Ishikawa (cell line): Measurements from ENCODE around the gene TINAGL1.
A peak's percentile ranks its signal among the peaks of the same experiment; 100 is the strongest.

ENCODE experiments used
- CEBPB ChIP-seq: IDR thresholded peaks from 2 replicates; pipeline ENCODE4 v1.6.1; 2012
- CREB1 ChIP-seq: IDR thresholded peaks from 2 replicates; pipeline ENCODE4 v1.6.1; 2012; ENCODE audit warnings: low read depth
- EGR1 ChIP-seq: IDR thresholded peaks from 2 replicates; pipeline ENCODE4 v1.6.1; 2012
- EP300 ChIP-seq: IDR thresholded peaks from 2 replicates; pipeline ENCODE4 v1.6.1; 2012; ENCODE audit warnings: borderline replicate concordance
- FOXM1 ChIP-seq: IDR thresholded peaks from 2 replicates; pipeline ENCODE4 v1.6.1; 2012; ENCODE audit warnings: low read depth, borderline replicate concordance
- NFIC ChIP-seq: IDR thresholded peaks from 2 replicates; pipeline ENCODE4 v1.6.1; 2012
- RAD21 ChIP-seq: IDR thresholded peaks from 2 replicates; pipeline ENCODE4 v1.6.1; 2012; ENCODE audit warnings: low read depth
- TAF1 ChIP-seq: IDR thresholded peaks from 2 replicates; pipeline ENCODE4 v1.6.1; 2012; ENCODE audit warnings: low read depth, mild to moderate bottlenecking
- TCF12 ChIP-seq: IDR thresholded peaks from 2 replicates; pipeline ENCODE4 v1.6.1; 2012; ENCODE audit warnings: low read depth
- TEAD4 ChIP-seq: IDR thresholded peaks from 2 replicates; pipeline ENCODE4 v1.6.1; 2012
- YY1 ChIP-seq: IDR thresholded peaks from 2 replicates; pipeline ENCODE4 v1.6.1; 2012; ENCODE audit warnings: low read depth
- ZBTB7A ChIP-seq: IDR thresholded peaks from 2 replicates; pipeline ENCODE4 v1.6.1; 2012; ENCODE audit warnings: low read depth
- TF ChIP-seq, protein P1 (sequence below): IDR thresholded peaks from 2 replicates; pipeline ENCODE4 v1.6.1; 2012
- TF ChIP-seq, protein P2 (sequence below): IDR thresholded peaks from 2 replicates; pipeline ENCODE4 v1.6.1; 2012; ENCODE audit warnings: low read depth, mild to moderate bottlenecking
- TF ChIP-seq, protein P3 (sequence below): IDR thresholded peaks from 2 replicates; pipeline ENCODE4 v1.6.1; 2012

TINAGL1 gene

GRCh38 chr1:31618916-31619846, 42.9 kb downstream of the TINAGL1 start:
- TF ChIP-seq ZBTB7A (no peak), CREB1 (no peak), RAD21 (no peak), EP300 (no peak)
- TF ChIP-seq, protein P1, sequence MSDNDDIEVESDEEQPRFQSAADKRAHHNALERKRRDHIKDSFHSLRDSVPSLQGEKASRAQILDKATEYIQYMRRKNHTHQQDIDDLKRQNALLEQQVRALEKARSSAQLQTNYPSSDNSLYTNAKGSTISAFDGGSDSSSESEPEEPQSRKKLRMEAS: no peak

GRCh38 chr1:31620631-31621497, 44.5 kb downstream of the TINAGL1 start:
- TF ChIP-seq EP300: no peak
- TF ChIP-seq, protein P1: no peak
- TF ChIP-seq, protein P2, sequence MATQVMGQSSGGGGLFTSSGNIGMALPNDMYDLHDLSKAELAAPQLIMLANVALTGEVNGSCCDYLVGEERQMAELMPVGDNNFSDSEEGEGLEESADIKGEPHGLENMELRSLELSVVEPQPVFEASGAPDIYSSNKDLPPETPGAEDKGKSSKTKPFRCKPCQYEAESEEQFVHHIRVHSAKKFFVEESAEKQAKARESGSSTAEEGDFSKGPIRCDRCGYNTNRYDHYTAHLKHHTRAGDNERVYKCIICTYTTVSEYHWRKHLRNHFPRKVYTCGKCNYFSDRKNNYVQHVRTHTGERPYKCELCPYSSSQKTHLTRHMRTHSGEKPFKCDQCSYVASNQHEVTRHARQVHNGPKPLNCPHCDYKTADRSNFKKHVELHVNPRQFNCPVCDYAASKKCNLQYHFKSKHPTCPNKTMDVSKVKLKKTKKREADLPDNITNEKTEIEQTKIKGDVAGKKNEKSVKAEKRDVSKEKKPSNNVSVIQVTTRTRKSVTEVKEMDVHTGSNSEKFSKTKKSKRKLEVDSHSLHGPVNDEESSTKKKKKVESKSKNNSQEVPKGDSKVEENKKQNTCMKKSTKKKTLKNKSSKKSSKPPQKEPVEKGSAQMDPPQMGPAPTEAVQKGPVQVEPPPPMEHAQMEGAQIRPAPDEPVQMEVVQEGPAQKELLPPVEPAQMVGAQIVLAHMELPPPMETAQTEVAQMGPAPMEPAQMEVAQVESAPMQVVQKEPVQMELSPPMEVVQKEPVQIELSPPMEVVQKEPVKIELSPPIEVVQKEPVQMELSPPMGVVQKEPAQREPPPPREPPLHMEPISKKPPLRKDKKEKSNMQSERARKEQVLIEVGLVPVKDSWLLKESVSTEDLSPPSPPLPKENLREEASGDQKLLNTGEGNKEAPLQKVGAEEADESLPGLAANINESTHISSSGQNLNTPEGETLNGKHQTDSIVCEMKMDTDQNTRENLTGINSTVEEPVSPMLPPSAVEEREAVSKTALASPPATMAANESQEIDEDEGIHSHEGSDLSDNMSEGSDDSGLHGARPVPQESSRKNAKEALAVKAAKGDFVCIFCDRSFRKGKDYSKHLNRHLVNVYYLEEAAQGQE: no peak
- TF ChIP-seq YY1: no peak
- TF ChIP-seq FOXM1: no peak
- TF ChIP-seq TCF12: no peak
- no peak for TF ChIP-seq TEAD4
- TF ChIP-seq CREB1: no peak
- TF ChIP-seq, protein P3, sequence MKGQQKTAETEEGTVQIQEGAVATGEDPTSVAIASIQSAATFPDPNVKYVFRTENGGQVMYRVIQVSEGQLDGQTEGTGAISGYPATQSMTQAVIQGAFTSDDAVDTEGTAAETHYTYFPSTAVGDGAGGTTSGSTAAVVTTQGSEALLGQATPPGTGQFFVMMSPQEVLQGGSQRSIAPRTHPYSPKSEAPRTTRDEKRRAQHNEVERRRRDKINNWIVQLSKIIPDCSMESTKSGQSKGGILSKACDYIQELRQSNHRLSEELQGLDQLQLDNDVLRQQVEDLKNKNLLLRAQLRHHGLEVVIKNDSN: no peak

DNA sequence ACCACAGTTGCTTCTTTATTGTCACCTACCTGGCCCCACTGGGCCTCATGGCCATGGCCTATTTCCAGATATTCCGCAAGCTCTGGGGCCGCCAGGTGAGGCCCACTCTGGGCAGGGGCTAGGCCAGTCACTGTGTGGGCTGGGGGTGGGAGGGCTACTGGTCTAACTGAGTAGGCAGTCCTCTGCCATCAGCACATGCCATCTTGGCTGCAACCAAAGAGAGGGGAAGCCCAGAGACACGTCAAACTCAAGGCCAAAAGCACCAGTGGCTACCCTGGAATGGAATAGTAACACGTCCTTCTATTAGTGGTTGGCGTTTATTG, 45.1 kb downstream of the TINAGL1 start:
- TF ChIP-seq, protein P1: no peak
- no peak for TF ChIP-seq YY1

GRCh38 chr1:31621847-31622730, 45.8 kb downstream of the TINAGL1 start:
- TF ChIP-seq CEBPB: no peak
- TF ChIP-seq, protein P1: no peak
- no peak for TF ChIP-seq TCF12
- TF ChIP-seq, protein P2: no peak
- TF ChIP-seq NFIC: no peak
- TF ChIP-seq EGR1: no peak
- TF ChIP-seq RAD21: no peak
- no peak for TF ChIP-seq CREB1
- no peak for TF ChIP-seq ZBTB7A
- no peak for TF ChIP-seq EP300
- TF ChIP-seq, protein P3: no peak
- no peak for TF ChIP-seq TEAD4
- TF ChIP-seq FOXM1: no peak
- TF ChIP-seq TAF1: no peak
- no peak for TF ChIP-seq YY1

GRCh38 chr1:31623365-31623764, 47.0 kb downstream of the TINAGL1 start:
- no peak for TF ChIP-seq CREB1
- TF ChIP-seq, protein P2: peak; percentile 54; the same call in 1 of the 2 replicates
